Activated CD8-positive, alpha-beta memory T cell treated with anti-CD3 and anti-CD28 coated beads, Interleukin-2, amount 10 ng/mL, durations not matched to agents 7 days and 5 days (primary cell): Measurements from ENCODE around the gene SDK1. TPM values are rescaled to one million over a fixed set of nuclear protein-coding genes. Genes with fewer than 3 reads are reported as not detected.

Source experiments
- ATAC-seq: fragments of 150-1000 bp; cut with Tn5 transposase; one replicate; pipeline ENCODE4 v1.10.0; 2021; ENCODE audit warnings: moderate library complexity
- CTCF ChIA-PET: fragments of 350-600 bp; sonication (Branson Sonifier 250); formaldehyde crosslinking; loops from one replicate; lab custom pipeline; 2021; ENCODE audit warnings: antibody characterized with exemption; lab: Charles Lee
- DNase-seq: peaks from one replicate; pipeline ENCODE4 v3.0.0-alpha.2; 2020
- H3K27ac Mint-ChIP-seq: one replicate; pipeline ENCODE4 v1.8.0; 2021; ENCODE audit warnings: mild to moderate bottlenecking, mixed read lengths
- H3K27me3 Mint-ChIP-seq: one replicate; pipeline ENCODE4 v1.8.0; 2021; ENCODE audit warnings: mixed read lengths
- H3K36me3 Mint-ChIP-seq: one replicate; pipeline ENCODE4 v1.8.0; 2021; ENCODE audit warnings: mild to moderate bottlenecking, mixed read lengths
- H3K4me1 Mint-ChIP-seq: one replicate; pipeline ENCODE4 v1.8.0; 2021; ENCODE audit warnings: mixed read lengths
- H3K4me3 Mint-ChIP-seq: one replicate; pipeline ENCODE4 v1.8.0; 2021; ENCODE audit warnings: mild to moderate bottlenecking, moderate library complexity, mixed read lengths
- H3K9me3 Mint-ChIP-seq: one replicate; pipeline ENCODE4 v1.8.0; 2022; ENCODE audit warnings: low read depth, mixed read lengths
- total RNA-seq, 2 experiments: library from RNA; stranded (reverse); gene quantifications; one replicate each; pipeline ENCODE4 v1.2.3, GENCODE V29; 2021

SDK1 gene
- total RNA-seq, 2 experiments from 2014 or later = 0.05 to 0.06 TPM

DNA sequence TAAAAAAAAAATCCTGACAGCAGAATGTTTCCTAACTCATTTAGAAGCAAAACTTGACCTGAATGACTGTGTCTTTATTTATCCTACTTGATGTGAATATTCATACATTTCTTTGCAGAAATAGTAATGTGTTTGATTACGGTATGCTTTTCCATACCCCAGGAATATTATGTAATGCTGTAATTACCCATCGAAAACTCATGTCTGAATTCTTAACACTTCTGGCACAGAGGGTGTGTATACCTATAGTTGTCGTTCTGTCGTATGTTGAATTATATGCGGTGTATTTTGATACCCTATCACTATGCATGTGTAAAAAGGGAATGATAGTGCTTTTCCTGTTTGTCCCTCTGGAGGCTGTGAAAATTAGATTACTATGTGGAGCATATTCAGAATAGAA is 26.6 kb downstream of the SDK1 start:
- H3K36me3 Mint-ChIP-seq = no peaks in the 10 kb centered on the region
- H3K27ac Mint-ChIP-seq = no peak overlapping the region
- no peaks in the 10 kb centered on the region for H3K9me3 Mint-ChIP-seq
- H3K4me1 Mint-ChIP-seq = no peaks in the 10 kb centered on the region
- DNase-seq (no peak), ATAC-seq (no peak)
- H3K4me3 Mint-ChIP-seq = no peak overlapping the region
- CTCF ChIA-PET = no interaction called here
- peaks cover 55% of the 10 kb centered on the region for H3K27me3 Mint-ChIP-seq

DNA sequence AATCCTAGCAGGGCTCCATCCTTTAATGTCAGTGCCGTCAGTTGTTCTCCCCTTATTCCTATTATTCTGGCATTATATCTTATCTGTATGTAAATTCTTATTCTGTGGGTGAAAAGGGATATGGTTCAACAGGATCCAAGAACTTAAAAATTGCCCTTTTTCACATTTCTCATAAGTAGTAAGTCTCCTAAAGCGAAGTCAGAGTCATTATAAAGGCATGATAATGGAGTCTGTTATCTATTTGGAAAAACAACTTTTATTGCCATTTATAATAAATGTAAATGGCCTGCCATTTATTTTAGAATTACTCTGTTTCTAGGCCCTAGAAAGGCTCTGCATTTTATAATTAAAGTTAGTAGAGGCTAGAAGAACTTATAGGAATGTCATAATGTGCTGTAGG is 31.3 kb downstream of the SDK1 start:
- ATAC-seq (no peak), DNase-seq (no peak)
- H3K36me3 Mint-ChIP-seq = no peaks in the 10 kb centered on the region
- no peak overlapping the region for H3K4me3 Mint-ChIP-seq
- H3K27me3 Mint-ChIP-seq = peaks cover 43% of the 10 kb centered on the region
- CTCF ChIA-PET = interaction anchor here (0.5 kb wide), 1 partner anchor 318 kb away, joined by 3 read pairs; no protein-coding TSS in a partner anchor
- no peak overlapping the region for H3K27ac Mint-ChIP-seq
- no peaks in the 10 kb centered on the region for H3K4me1 Mint-ChIP-seq
- H3K9me3 Mint-ChIP-seq = no peaks in the 10 kb centered on the region

DNA sequence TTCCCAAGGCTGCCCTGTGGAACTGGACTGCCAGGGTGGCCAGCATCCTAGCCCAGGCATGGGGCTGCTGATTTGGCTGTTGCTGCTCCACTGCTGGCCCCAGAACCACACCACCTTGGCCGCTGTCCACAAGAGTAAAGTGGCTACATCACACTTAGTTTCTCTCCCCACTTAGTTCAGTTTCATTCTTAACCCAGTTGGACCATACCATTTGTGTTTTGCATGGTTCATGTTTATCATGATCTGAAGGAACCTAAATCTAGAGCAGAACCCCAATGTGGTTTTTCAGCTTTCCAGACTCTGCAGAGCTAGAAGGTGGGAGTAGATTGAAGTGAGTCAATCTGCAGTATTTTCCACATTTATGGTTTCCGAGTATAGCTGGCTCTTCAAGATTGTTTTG is 32.8 kb downstream of the SDK1 start:
- no peak for ATAC-seq

GRCh38 chr7:3336042-3336665 is 35.1 kb downstream of the SDK1 start:
- DNase-seq (no peak), ATAC-seq (no peak)
- no peak overlapping the region for H3K27ac Mint-ChIP-seq

More for the DNA sequence above, 32.8 kb downstream of the SDK1 start:
- Mint-ChIP-seq H3K4me3 (no peak overlapping the region), H3K9me3 (no peaks in the 10 kb centered on the region), H3K4me1 (no peaks in the 10 kb centered on the region), H3K27me3 (peaks cover 50% of the 10 kb centered on the region), H3K36me3 (no peaks in the 10 kb centered on the region), H3K27ac (no peak overlapping the region)
- CTCF ChIA-PET = no interaction called here
- DNase-seq = no peak

GRCh38 chr7:3338161-3338560 is 37.1 kb downstream of the SDK1 start:
- Mint-ChIP-seq H3K9me3 (no peaks in the 10 kb centered on the region), H3K4me1 (no peaks in the 10 kb centered on the region), H3K27ac (no peak overlapping the region), H3K4me3 (no peak overlapping the region), H3K27me3 (peaks cover 45% of the 10 kb centered on the region), H3K36me3 (no peaks in the 10 kb centered on the region)
- CTCF ChIA-PET = no interaction called here
- ATAC-seq (no peak), DNase-seq (no peak)

More at GRCh38 chr7:3336042-3336665, 35.1 kb downstream of the SDK1 start:
- Mint-ChIP-seq H3K4me3 (no peak overlapping the region), H3K36me3 (no peaks in the 10 kb centered on the region), H3K9me3 (no peaks in the 10 kb centered on the region), H3K27me3 (peaks cover 45% of the 10 kb centered on the region), H3K4me1 (no peaks in the 10 kb centered on the region)
- CTCF ChIA-PET = interaction anchor here (0.7 kb wide), 1 partner anchor 230 kb away, joined by 4 read pairs; no protein-coding TSS in a partner anchor

DNA sequence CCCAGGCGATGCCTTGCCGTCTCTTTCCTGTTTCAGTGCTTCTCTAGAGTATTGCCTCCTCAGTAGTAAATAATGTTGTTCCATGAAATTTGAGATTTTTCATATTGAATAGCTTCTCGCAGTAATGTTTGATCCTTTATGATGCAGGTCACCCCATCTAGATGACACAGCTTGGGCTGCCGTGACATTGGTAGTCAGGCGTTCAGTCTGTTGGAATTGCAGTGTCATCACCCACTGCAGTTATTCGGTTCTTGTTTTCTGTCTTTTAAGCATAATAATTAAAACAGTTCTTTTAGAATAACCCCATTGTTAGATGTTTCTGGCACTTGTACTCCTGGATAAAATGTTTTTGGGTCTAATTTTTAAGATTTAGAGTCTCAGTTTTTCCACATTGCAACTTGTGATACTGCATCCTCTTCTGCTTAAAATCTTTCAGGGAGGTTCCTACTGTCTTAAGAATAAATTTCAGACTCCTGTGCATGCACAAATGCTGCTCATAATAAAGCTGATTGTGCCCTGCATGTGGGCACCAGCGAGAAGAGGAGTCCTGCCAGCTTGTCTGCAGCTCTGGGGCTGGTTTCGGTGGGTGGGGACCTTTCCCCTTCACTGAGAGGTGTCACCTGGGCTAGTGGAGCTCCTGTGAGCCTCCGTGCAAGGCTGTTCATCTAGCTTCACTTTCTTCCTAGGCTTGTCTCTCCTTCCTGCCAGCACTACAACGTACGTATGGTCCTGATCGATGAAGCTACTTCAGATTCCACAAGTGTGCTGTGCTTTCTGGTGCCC is 44.8 kb downstream of the SDK1 start:
- H3K9me3 Mint-ChIP-seq = no peaks in the 10 kb centered on the region
- H3K27ac Mint-ChIP-seq = no peak overlapping the region
- no peaks in the 10 kb centered on the region for H3K36me3 Mint-ChIP-seq
- H3K4me1 Mint-ChIP-seq = no peaks in the 10 kb centered on the region
- no peak overlapping the region for H3K4me3 Mint-ChIP-seq
- DNase-seq (no peak), ATAC-seq (no peak)
- H3K27me3 Mint-ChIP-seq = peaks cover 46% of the 10 kb centered on the region
- CTCF ChIA-PET = interaction anchor here (1.0 kb wide), 1 partner anchor 9 kb away, joined by 4 read pairs; no protein-coding TSS in a partner anchor

DNA sequence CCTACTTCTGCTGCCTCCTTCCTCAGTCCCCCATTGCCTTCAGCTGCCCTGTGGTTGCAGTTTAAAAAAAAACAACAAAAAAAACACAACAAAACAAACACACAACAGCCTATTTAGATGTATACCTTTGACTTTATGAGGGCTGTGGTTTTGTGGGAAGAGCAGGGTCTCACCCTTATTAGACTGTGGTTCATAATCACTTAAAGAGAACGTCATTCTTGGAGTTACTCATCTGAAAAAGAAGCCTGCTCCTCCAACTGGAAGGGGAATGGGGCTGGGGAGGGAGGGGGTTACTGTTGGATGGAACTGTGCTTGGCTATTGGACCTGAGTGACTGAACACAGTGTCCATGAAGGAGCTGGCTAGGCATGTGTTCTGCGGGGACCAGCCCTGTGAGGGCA is 48.1 kb downstream of the SDK1 start:
- CTCF ChIA-PET = no interaction called here
- Mint-ChIP-seq H3K9me3 (no peaks in the 10 kb centered on the region), H3K4me1 (no peaks in the 10 kb centered on the region), H3K27ac (no peak overlapping the region), H3K36me3 (no peaks in the 10 kb centered on the region), H3K4me3 (no peak overlapping the region), H3K27me3 (peaks cover 46% of the 10 kb centered on the region)
- no peak for ATAC-seq
- DNase-seq = no peak

- H3K36me3 Mint-ChIP-seq = no peaks in the 10 kb centered on the region
- DNase-seq = no peak
- no peaks in the 10 kb centered on the region for H3K4me1 Mint-ChIP-seq
- no peak overlapping the region for H3K27ac Mint-ChIP-seq
- ATAC-seq = no peak
- H3K4me3 Mint-ChIP-seq = no peak overlapping the region
- no peaks in the 10 kb centered on the region for H3K9me3 Mint-ChIP-seq
- CTCF ChIA-PET = interaction anchor here (0.6 kb wide), 1 partner anchor 1009 kb away, joined by 3 read pairs; no protein-coding TSS in a partner anchor
- peaks cover 19% of the 10 kb centered on the region for H3K27me3 Mint-ChIP-seq
Observed at GRCh38 chr7:3356173-3356572, 55.1 kb downstream of the SDK1 start.

DNA sequence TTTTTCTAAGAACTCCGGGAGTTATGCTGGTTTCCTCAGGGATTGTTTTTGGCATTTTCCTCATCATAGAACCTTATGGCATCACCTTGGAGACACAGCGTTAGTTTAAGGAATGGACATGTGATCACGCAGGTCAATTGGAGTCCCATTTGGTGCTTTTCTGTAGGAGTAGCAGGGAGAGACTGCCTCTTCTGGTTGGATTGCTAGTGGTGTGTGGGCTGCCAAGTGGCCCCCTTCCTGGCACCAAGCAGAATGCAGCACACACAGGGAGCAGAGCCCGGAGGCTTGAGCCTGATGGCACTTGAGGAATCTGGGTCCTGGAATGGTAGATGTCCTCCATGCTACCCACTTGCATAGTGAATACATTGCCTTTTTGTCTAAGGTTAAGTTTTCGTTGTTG is 57.9 kb downstream of the SDK1 start:
- Mint-ChIP-seq H3K4me3 (no peak overlapping the region), H3K9me3 (no peaks in the 10 kb centered on the region), H3K36me3 (no peaks in the 10 kb centered on the region), H3K4me1 (no peaks in the 10 kb centered on the region), H3K27me3 (peaks cover 23% of the 10 kb centered on the region), H3K27ac (no peak overlapping the region)
- DNase-seq (no peak), ATAC-seq (no peak)
- CTCF ChIA-PET = no interaction called here

DNA sequence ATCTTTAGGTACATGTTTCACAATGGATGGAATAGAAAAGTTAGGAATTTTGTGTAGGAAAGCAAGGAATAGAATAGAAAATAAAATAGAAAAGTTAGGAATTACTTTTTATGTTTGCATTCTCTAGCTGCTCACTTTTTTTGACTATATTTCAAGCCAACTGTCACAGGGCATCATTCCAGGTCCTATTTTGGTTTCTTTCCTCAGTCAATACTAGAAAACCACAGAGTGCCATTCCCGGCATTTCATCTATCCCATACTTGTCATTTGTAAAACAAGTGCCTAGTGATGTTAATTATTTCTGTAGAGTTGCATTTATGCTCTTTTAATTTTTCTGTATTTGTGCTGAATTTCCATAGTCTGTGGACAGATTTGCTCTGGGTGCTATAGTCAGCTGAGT is 66.2 kb downstream of the SDK1 start:
- no peaks in the 10 kb centered on the region for H3K9me3 Mint-ChIP-seq
- no peaks in the 10 kb centered on the region for H3K36me3 Mint-ChIP-seq
- H3K4me1 Mint-ChIP-seq = peaks cover 7% of the 10 kb centered on the region
- DNase-seq = no peak
- H3K27me3 Mint-ChIP-seq = peaks cover 48% of the 10 kb centered on the region
- ATAC-seq = no peak
- no peak overlapping the region for H3K27ac Mint-ChIP-seq
- no peak overlapping the region for H3K4me3 Mint-ChIP-seq
- CTCF ChIA-PET = no interaction called here

DNA sequence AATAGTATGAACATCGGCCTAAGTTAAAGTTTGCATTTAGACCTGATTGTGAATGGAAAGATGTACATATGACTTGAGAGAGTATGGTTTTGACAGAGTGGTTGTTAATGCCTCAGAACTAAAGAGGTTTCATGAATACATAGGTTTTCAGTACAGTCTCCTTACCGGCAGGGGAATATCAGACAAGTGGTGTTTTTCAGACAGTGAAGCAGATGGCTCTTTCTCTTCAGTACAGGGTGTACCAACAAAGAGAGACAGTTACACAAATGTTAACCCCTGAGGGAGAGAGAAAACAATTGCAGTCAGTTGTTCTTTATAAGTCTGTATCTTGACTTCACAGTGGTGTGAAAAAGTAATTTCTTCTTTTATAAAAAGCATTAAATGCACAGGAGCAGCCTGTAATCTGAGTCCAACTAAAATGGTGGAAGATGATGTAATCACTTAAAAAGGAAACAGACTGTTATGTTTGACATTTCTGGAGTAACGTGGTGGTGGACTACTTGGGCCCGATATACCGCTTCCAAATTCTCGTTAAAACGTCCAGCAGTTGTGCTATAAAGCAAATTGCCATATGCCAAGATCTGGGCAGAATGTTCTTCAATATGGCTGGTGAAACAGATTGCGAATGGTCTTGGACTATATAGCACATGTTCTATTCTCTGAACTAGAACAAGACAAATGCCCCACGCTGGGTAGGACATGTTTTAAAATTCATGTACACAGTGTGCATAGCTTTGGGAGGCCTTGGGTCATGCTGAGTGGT is 69.2 kb downstream of the SDK1 start:
- H3K4me3 Mint-ChIP-seq = no peak overlapping the region
- H3K27me3 Mint-ChIP-seq = peaks cover 46% of the 10 kb centered on the region
- H3K36me3 Mint-ChIP-seq = no peaks in the 10 kb centered on the region
- no peak overlapping the region for H3K27ac Mint-ChIP-seq
- H3K9me3 Mint-ChIP-seq = no peaks in the 10 kb centered on the region
- ATAC-seq (no peak), DNase-seq (no peak)
- CTCF ChIA-PET = no interaction called here
- H3K4me1 Mint-ChIP-seq = peaks cover 5% of the 10 kb centered on the region

GRCh38 chr7:3370921-3371320 is 69.9 kb downstream of the SDK1 start:
- Mint-ChIP-seq H3K36me3 (no peaks in the 10 kb centered on the region), H3K27ac (no peak overlapping the region), H3K27me3 (peaks cover 50% of the 10 kb centered on the region), H3K4me3 (no peak overlapping the region), H3K4me1 (peaks cover 5% of the 10 kb centered on the region), H3K9me3 (no peaks in the 10 kb centered on the region)
- no peak for DNase-seq
- CTCF ChIA-PET = no interaction called here
- ATAC-seq = no peak

DNA sequence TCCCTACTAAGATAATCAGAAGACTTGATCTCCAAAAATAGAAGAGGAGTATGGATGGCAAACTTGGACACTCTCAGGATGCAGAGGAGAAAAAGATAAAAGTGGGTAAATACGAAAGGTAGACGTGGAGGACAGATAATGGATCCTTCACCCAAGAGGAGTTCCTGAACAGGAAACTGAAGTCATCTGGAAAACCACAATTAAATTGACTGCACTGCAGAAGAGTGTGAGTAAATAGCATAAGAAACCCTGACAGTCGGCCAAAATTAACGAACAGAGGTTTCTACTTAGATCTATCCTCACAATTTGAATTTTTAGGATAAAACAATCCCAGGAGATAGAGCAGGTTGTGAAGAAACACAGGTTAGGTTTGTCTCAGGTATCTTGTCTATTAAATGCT is 70.5 kb downstream of the SDK1 start:
- H3K27me3 Mint-ChIP-seq = peaks cover 46% of the 10 kb centered on the region
- CTCF ChIA-PET = no interaction called here
- H3K4me1 Mint-ChIP-seq = peaks cover 5% of the 10 kb centered on the region
- no peak for DNase-seq
- no peak overlapping the region for H3K4me3 Mint-ChIP-seq
- no peak overlapping the region for H3K27ac Mint-ChIP-seq
- ATAC-seq = no peak
- H3K36me3 Mint-ChIP-seq = no peaks in the 10 kb centered on the region
- H3K9me3 Mint-ChIP-seq = no peaks in the 10 kb centered on the region
